Panc1 (cell line): ENCODE results near the gene QSOX1. TPM values are rescaled to one million over a fixed set of nuclear protein-coding genes. Genes with fewer than 3 reads are reported as not detected.

Source experiments
- ATAC-seq: fragments of 200-7000 bp; cut with Tn5 transposase; 2 replicates; pipeline ENCODE4 v1.9.1; 2020; ENCODE audit warnings: mild to moderate bottlenecking, moderate library complexity
- BruUV-seq: library from RNA; stranded (reverse); fragments of 400-500 nt; replicated peaks from 2 replicates; lab custom pipeline; 2021; lab: Mats Ljungman, UMichigan
- CTCF ChIA-PET: fragments of 300-600 bp; sonication (Branson Sonifier 250); formaldehyde crosslinking; loops from one replicate; lab custom pipeline; 2022; ENCODE audit warnings: antibody characterized with exemption; lab: Charles Lee
- POLR2A ChIA-PET: fragments of 300-600 bp; sonication (Branson Sonifier 250); formaldehyde crosslinking; loops from one replicate; lab custom pipeline; 2022; ENCODE audit warnings: antibody characterized with exemption; lab: Charles Lee
- DNase-seq: peaks from one replicate; pipeline ENCODE4 v3.0.0-alpha.2; 2010; ENCODE audit warnings: low read depth, low spot score
- H3K27ac ChIP-seq: 2 replicates; pipeline ENCODE4 v1.5.1; 2011; ENCODE audit warnings: mild to moderate bottlenecking, low read length, inconsistent platforms
- H3K27me3 ChIP-seq: fragments of 200-500 bp; sonication (Bioruptor generic); 2 replicates; pipeline ENCODE4 v1.6.0; 2014; ENCODE audit warnings: low read length, inconsistent platforms; ENCODE audit not compliant: control insufficient read depth, insufficient read depth
- H3K36me3 ChIP-seq: fragments of 200-500 bp; sonication (Bioruptor generic); 2 replicates; pipeline ENCODE4 v1.5.1; 2014; ENCODE audit warnings: inconsistent platforms, mild to moderate bottlenecking, low read length, moderate library complexity; ENCODE audit not compliant: control insufficient read depth, insufficient read depth
- H3K4me1 ChIP-seq: 2 replicates; pipeline ENCODE4 v1.5.1; 2011; ENCODE audit warnings: inconsistent platforms, mild to moderate bottlenecking, low read length, moderate library complexity; ENCODE audit not compliant: control insufficient read depth, insufficient read depth
- H3K4me3 ChIP-seq, 2 experiments: 2 replicates each; pipeline ENCODE4 v1.5.1; 2011 to 2012; ENCODE audit warnings: low read depth in 2 of 2, low read length in 2 of 2, mild to moderate bottlenecking in 2 of 2, inconsistent platforms in 1 of 2, moderate library complexity in 1 of 2
- H3K9me3 ChIP-seq: fragments of 200-500 bp; sonication (Bioruptor generic); 2 replicates; pipeline ENCODE4 v1.5.1; 2014; ENCODE audit warnings: low read depth, mild to moderate bottlenecking, inconsistent platforms, low read length, moderate library complexity; ENCODE audit not compliant: control insufficient read depth, insufficient read depth
- CTCF ChIP-seq: fragments of 450-650 bp; IDR thresholded peaks from 2 replicates; pipeline ENCODE4 v1.5.1; 2017; ENCODE audit warnings: mild to moderate bottlenecking
- POLR2AphosphoS5 ChIP-seq: IDR thresholded peaks from 2 replicates; pipeline ENCODE4 v1.6.1; 2012; ENCODE audit warnings: mild to moderate bottlenecking, low read depth, low read length, moderate library complexity
- REST ChIP-seq, 2 experiments: IDR thresholded peaks; 2 replicates each; pipeline ENCODE4 v1.6.1; 2011 to 2012; ENCODE audit warnings: low read depth in 2 of 2, control low read depth in 1 of 2, low read length in 1 of 2, mild to moderate bottlenecking in 1 of 2, moderate library complexity in 1 of 2; ENCODE audit not compliant: insufficient read depth in 1 of 2
- SIN3A ChIP-seq: IDR thresholded peaks from 2 replicates; pipeline ENCODE4 v1.6.1; 2012; ENCODE audit warnings: low read depth, mild to moderate bottlenecking, low read length, moderate library complexity, borderline replicate concordance; ENCODE audit not compliant: insufficient read depth
- TCF7L2 ChIP-seq: IDR thresholded peaks from 2 replicates; pipeline ENCODE4 v1.6.1; 2011; ENCODE audit warnings: mild to moderate bottlenecking, low read depth, low read length, inconsistent platforms
- in situ Hi-C: cut with HindIII; loops from 2 replicates; pipeline ENCODE4 v1.10.0; 2016; ENCODE audit warnings: low sequenced_read_pairs, low pct_unique_long_range_greater_than_20kb
- intact Hi-C: fragments of 100-400 bp; cut with micrococcal nuclease; formaldehyde crosslinking; loops from one replicate; pipeline ENCODE4 v1.10.0; 2022; ENCODE audit not compliant: unreplicated experiment
- total RNA-seq: library from RNA; stranded (reverse); gene quantifications from one replicate; pipeline ENCODE4 v1.2.1, GENCODE V29; 2021; ENCODE audit not compliant: unreplicated experiment

The QSOX1 gene
- total RNA-seq, 1 experiment from 2014 or later: 152 TPM

GRCh38 chr1:180136331-180136967 lies 18.2 kb upstream of the QSOX1 start:
- Histone ChIP-seq H3K4me3 (no peak overlapping the region), H3K36me3 (no peaks in the 10 kb centered on the region), H3K9me3 (peaks cover 5% of the 10 kb centered on the region; the same call in 1 of the 2 replicates), H3K27ac (no peak overlapping the region), H3K27me3 (no peaks in the 10 kb centered on the region), H3K4me1 (no peaks in the 10 kb centered on the region)
- POLR2A ChIA-PET: no interaction called here
- CTCF ChIA-PET: no interaction called here
- in situ Hi-C loops (no loop called here), intact Hi-C loops (no loop called here)
- no TSS peak for BruUV-seq
- TF ChIP-seq TCF7L2 (no peak), REST (IDR thresholded peaks at IDR 0.05; ENCODE audit: insufficient read depth in 1 of 2, low read depth in 2 of 2, low read length in 1 of 2) (no peak), SIN3A (no peak), CTCF (no peak), POLR2AphosphoS5 (no peak)
- ATAC-seq (no peak), DNase-seq (no peak)

- no peaks in the 10 kb centered on the region for H3K27me3 ChIP-seq
- no peak for ATAC-seq
- no TSS peak for BruUV-seq
- no peak overlapping the region for H3K27ac ChIP-seq
- in situ Hi-C loops (no loop called here), intact Hi-C loops (no loop called here)
- no peak overlapping the region for H3K4me3 ChIP-seq
- TF ChIP-seq TCF7L2: no peak
- TF ChIP-seq POLR2AphosphoS5: no peak
- no peak for TF ChIP-seq REST (IDR thresholded peaks at IDR 0.05; ENCODE audit: insufficient read depth in 1 of 2, low read depth in 2 of 2, low read length in 1 of 2)
- no peak for TF ChIP-seq SIN3A
- no peak for TF ChIP-seq CTCF
- no peaks in the 10 kb centered on the region for H3K36me3 ChIP-seq
- no peak for DNase-seq
- ChIA-PET POLR2A (no interaction called here), CTCF (no interaction called here)
- H3K4me1 ChIP-seq: no peaks in the 10 kb centered on the region
- H3K9me3 ChIP-seq: peaks cover 5% of the 10 kb centered on the region; the same call in 1 of the 2 replicates
These were observed 17.7 kb upstream of the QSOX1 start for GRCh38 chr1:180136968-180137356.
